H9 (cell line): ENCODE results near the gene HMCN1. TPM values are rescaled to one million over a fixed set of nuclear protein-coding genes. Genes with fewer than 3 reads are reported as not detected.

Experiments used
- DNase-seq: peaks from one replicate; pipeline ENCODE4 v3.0.0-alpha.2; 2017
- H2AFZ ChIP-seq: one replicate; pipeline ENCODE4 v1.6.1; 2013; ENCODE audit warnings: mild to moderate bottlenecking, low read length, control low read depth, moderate library complexity
- H2AK5ac ChIP-seq: 2 replicates; pipeline ENCODE4 v1.6.1; 2013; ENCODE audit warnings: low read length, control low read depth, mixed read lengths; ENCODE audit not compliant: insufficient read length
- H2BK120ac ChIP-seq: one replicate; pipeline ENCODE4 v1.6.1; 2013; ENCODE audit warnings: low read depth, mild to moderate bottlenecking, low read length, control low read depth, inconsistent platforms; ENCODE audit not compliant: poor library complexity, severe bottlenecking
- H2BK12ac ChIP-seq: 2 replicates; pipeline ENCODE4 v1.6.1; 2013; ENCODE audit warnings: low read length, control low read depth, mixed read lengths, low read depth; ENCODE audit not compliant: insufficient read length
- H2BK15ac ChIP-seq: 2 replicates; pipeline ENCODE4 v1.6.1; 2013; ENCODE audit warnings: low read depth, low read length, control low read depth
- H2BK20ac ChIP-seq: one replicate; pipeline ENCODE4 v1.6.1; 2013; ENCODE audit warnings: low read depth, mild to moderate bottlenecking, low read length, control low read depth, inconsistent platforms; ENCODE audit not compliant: poor library complexity, severe bottlenecking
- H2BK5ac ChIP-seq: 2 replicates; pipeline ENCODE4 v1.6.1; 2013; ENCODE audit warnings: low read length, control low read depth, mixed read lengths; ENCODE audit not compliant: insufficient read length
- H3K14ac ChIP-seq: 2 replicates; pipeline ENCODE4 v1.6.1; 2013; ENCODE audit warnings: low read length, control low read depth; ENCODE audit not compliant: insufficient read depth
- H3K18ac ChIP-seq: 2 replicates; pipeline ENCODE4 v1.6.1; 2013; ENCODE audit warnings: low read depth, mild to moderate bottlenecking, mixed read lengths, low read length, control low read depth; ENCODE audit not compliant: insufficient read length
- H3K23ac ChIP-seq: 2 replicates; pipeline ENCODE4 v1.6.1; 2013; ENCODE audit warnings: low read length, control low read depth, mixed read lengths, low read depth; ENCODE audit not compliant: insufficient read length
- H3K23me2 ChIP-seq: 2 replicates; pipeline ENCODE4 v1.6.1; 2013; ENCODE audit warnings: low read depth, mild to moderate bottlenecking, mixed read lengths, low read length, control low read depth; ENCODE audit not compliant: insufficient read length, poor library complexity, severe bottlenecking
- H3K27ac ChIP-seq: 2 replicates; pipeline ENCODE4 v1.5.1; 2013; ENCODE audit warnings: low read length, control low read depth, mixed read lengths, low read depth; ENCODE audit not compliant: insufficient read length
- H3K27me3 ChIP-seq: 2 replicates; pipeline ENCODE4 v1.6.1; 2013; ENCODE audit warnings: low read length, control low read depth, inconsistent platforms; ENCODE audit not compliant: insufficient read depth
- H3K4ac ChIP-seq: 2 replicates; pipeline ENCODE4 v1.6.1; 2013; ENCODE audit warnings: low read depth, mild to moderate bottlenecking, control low read depth, inconsistent platforms, low read length, moderate library complexity
- H3K4me1 ChIP-seq: 2 replicates; pipeline ENCODE4 v1.6.1; 2013; ENCODE audit warnings: low read length, control low read depth, inconsistent platforms; ENCODE audit not compliant: insufficient read depth
- H3K4me2 ChIP-seq: 2 replicates; pipeline ENCODE4 v1.6.1; 2013; ENCODE audit warnings: low read length, control low read depth, mixed read lengths; ENCODE audit not compliant: insufficient read length, insufficient read depth
- H3K56ac ChIP-seq: 2 replicates; pipeline ENCODE4 v1.6.1; 2013; ENCODE audit warnings: low read depth, mild to moderate bottlenecking, mixed read lengths, low read length, control low read depth; ENCODE audit not compliant: insufficient read length
- H3K79me1 ChIP-seq: 2 replicates; pipeline ENCODE4 v1.6.1; 2013; ENCODE audit warnings: low read depth, mild to moderate bottlenecking, moderate library complexity, low read length, control low read depth, inconsistent platforms; ENCODE audit not compliant: insufficient read depth, poor library complexity, severe bottlenecking
- H3K79me2 ChIP-seq: 2 replicates; pipeline ENCODE4 v1.6.1; 2013; ENCODE audit warnings: low read length, control low read depth, inconsistent platforms; ENCODE audit not compliant: insufficient read depth
- H3K9ac ChIP-seq: 2 replicates; pipeline ENCODE4 v1.6.1; 2013; ENCODE audit warnings: low read length, control low read depth, mixed read lengths; ENCODE audit not compliant: insufficient read length; ENCODE audit errors: extremely low read depth
- H3K9me3 ChIP-seq: one replicate; pipeline ENCODE4 v1.6.1; 2013; ENCODE audit warnings: low read depth, low read length, inconsistent platforms; ENCODE audit not compliant: control insufficient read depth
- H3T11ph ChIP-seq: one replicate; pipeline ENCODE4 v1.6.1; 2013; ENCODE audit warnings: mild to moderate bottlenecking, low read length, control low read depth, inconsistent platforms
- H4K20me1 ChIP-seq: one replicate; pipeline ENCODE4 v1.6.1; 2013; ENCODE audit not compliant: control insufficient read depth, insufficient read length, insufficient read depth
- H4K5ac ChIP-seq: 2 replicates; pipeline ENCODE4 v1.6.1; 2013; ENCODE audit warnings: low read depth, mild to moderate bottlenecking, mixed read lengths, low read length, control low read depth; ENCODE audit not compliant: insufficient read length
- H4K8ac ChIP-seq: replicated peaks from 2 replicates; pipeline ENCODE4 v1.6.1; 2013; ENCODE audit warnings: low read length, control low read depth, mixed read lengths, low read depth; ENCODE audit not compliant: insufficient read length
- H4K91ac ChIP-seq: 2 replicates; pipeline ENCODE4 v1.6.1; 2013; ENCODE audit warnings: low read depth, mild to moderate bottlenecking, moderate library complexity, mixed read lengths, low read length, control low read depth; ENCODE audit not compliant: insufficient read length
- H3K27ac Mint-ChIP-seq, 3 experiments: 2 replicates in 2 of 3; 3 replicates in 1 of 3; pipeline ENCODE4 v1.8.0; 2020 to 2021; ENCODE audit warnings: mixed read lengths in 3 of 3, mild to moderate bottlenecking in 1 of 3, moderate library complexity in 1 of 3
- H3K27me3 Mint-ChIP-seq: 2 replicates; pipeline ENCODE4 v1.8.0; 2021; ENCODE audit warnings: low read depth, mild to moderate bottlenecking, moderate library complexity, mixed read lengths
- H3K36me3 Mint-ChIP-seq, 3 experiments: 2 replicates in 2 of 3; 3 replicates in 1 of 3; pipeline ENCODE4 v1.8.0; 2020 to 2021; ENCODE audit warnings: low read depth in 3 of 3, mixed read lengths in 3 of 3; ENCODE audit not compliant: insufficient read depth in 1 of 3
- H3K4me1 Mint-ChIP-seq, 2 experiments: 2 replicates each; pipeline ENCODE4 v1.8.0; 2020; ENCODE audit warnings: mixed read lengths in 2 of 2
- H3K4me3 Mint-ChIP-seq, 2 experiments: 2 replicates in 1 of 2; 3 replicates in 1 of 2; pipeline ENCODE4 v1.8.0; 2020 to 2021; ENCODE audit warnings: mild to moderate bottlenecking in 2 of 2, mixed read lengths in 2 of 2, moderate library complexity in 1 of 2
- H3K9me3 Mint-ChIP-seq, 2 experiments: 2 replicates in 1 of 2; 3 replicates in 1 of 2; pipeline ENCODE4 v1.8.0; 2020; ENCODE audit warnings: mild to moderate bottlenecking in 2 of 2, mixed read lengths in 2 of 2, moderate library complexity in 1 of 2
- WGBS: extraction: QIAGEN DNeasy Blood & Tissue Kit; methylation state at CpG from one replicate; pipeline ENCODE4 v1.1.7; 2013; ENCODE audit warnings: missing lambda C conversion rate, low lambda C conversion rate, mixed read lengths; ENCODE audit not compliant: insufficient read length; ENCODE audit errors: extremely low coverage; 5-methylcytosine and 5-hydroxymethylcytosine counted together
- total RNA-seq: library from RNA; stranded (reverse); gene quantifications from 2 replicates; pipeline ENCODE4 v1.2.1, GENCODE V29; 2021
- TF ChIP-seq, protein P1 (sequence below): fragments of 200-600 bp; sonication (generic); conservative IDR thresholded peaks from 3 replicates; pipeline ENCODE4 v1.8.0; 2021; ENCODE audit warnings: antibody characterized with exemption, mild to moderate bottlenecking

Gene HMCN1
- total RNA-seq, 1 experiment from 2014 or later, result 3.3 TPM

DNA sequence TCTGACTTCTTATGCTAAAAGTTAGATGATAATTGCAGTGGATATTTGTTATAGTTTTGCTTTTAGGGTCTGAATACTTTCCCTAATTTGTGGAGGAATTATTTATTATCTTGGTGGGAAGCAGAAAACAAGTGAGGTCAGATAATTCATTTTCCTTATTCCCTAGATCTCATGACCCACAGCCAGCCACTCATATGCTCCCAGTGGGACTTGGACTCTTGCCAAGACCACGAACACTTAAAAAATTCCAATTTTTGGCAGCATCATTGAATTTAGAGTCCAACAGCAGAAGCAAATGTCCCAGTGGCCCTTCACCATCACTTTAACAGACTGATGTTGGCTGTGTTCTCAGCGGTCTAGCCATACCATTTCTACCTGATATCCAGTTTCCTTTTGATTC lies 204.2 kb downstream of the HMCN1 start:
- no CpG with 5 or more reads among the region's 2 CpGs for WGBS
- Histone ChIP-seq H2BK120ac (no peak overlapping the region), H4K91ac (no peak overlapping the region), H2BK12ac (no peak overlapping the region), H4K5ac (no peak overlapping the region), H3K27me3 (no peaks in the 10 kb centered on the region), H3K27ac (no peak overlapping the region), H3K14ac (no peak overlapping the region), H3K18ac (no peak overlapping the region), H4K8ac (no peak overlapping the region), H3K23ac (no peak overlapping the region), H2AK5ac (no peak overlapping the region), H2BK15ac (no peak overlapping the region), H3K9me3 (no peaks in the 10 kb centered on the region), H2AFZ (no peak overlapping the region), H2BK20ac (no peak overlapping the region), H3K79me1 (no peaks in the 10 kb centered on the region), H3K9ac (no peak overlapping the region), H2BK5ac (no peak overlapping the region), H3K23me2 (no peaks in the 10 kb centered on the region), H3K56ac (no peak overlapping the region), H3K4me2 (no peak overlapping the region), H3T11ph (no peak overlapping the region), H3K79me2 (no peaks in the 10 kb centered on the region), H3K4me1 (peaks cover 2% of the 10 kb centered on the region; the same call in 1 of the 2 replicates), H3K4ac (no peak overlapping the region), H4K20me1 (no peaks in the 10 kb centered on the region)
- DNase-seq, result no peak
- TF ChIP-seq, protein P1, sequence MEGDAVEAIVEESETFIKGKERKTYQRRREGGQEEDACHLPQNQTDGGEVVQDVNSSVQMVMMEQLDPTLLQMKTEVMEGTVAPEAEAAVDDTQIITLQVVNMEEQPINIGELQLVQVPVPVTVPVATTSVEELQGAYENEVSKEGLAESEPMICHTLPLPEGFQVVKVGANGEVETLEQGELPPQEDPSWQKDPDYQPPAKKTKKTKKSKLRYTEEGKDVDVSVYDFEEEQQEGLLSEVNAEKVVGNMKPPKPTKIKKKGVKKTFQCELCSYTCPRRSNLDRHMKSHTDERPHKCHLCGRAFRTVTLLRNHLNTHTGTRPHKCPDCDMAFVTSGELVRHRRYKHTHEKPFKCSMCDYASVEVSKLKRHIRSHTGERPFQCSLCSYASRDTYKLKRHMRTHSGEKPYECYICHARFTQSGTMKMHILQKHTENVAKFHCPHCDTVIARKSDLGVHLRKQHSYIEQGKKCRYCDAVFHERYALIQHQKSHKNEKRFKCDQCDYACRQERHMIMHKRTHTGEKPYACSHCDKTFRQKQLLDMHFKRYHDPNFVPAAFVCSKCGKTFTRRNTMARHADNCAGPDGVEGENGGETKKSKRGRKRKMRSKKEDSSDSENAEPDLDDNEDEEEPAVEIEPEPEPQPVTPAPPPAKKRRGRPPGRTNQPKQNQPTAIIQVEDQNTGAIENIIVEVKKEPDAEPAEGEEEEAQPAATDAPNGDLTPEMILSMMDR, result no peak
- Mint-ChIP-seq H3K4me1 (peaks cover 7 to 21% of the 10 kb centered on the region in 2 experiments), H3K4me3 (no peak overlapping the region), H3K36me3 (peaks cover 12 to 15% (median 14%) of the 10 kb centered on the region in 3 experiments; a peak in 5 of 7 replicates), H3K27ac (peak overlapping the region in 2 of 3 experiments; percentile 20 to 65; a peak in 3 of 7 replicates), H3K9me3 (peaks cover 8 to 14% of the 10 kb centered on the region in 2 experiments; a peak in 4 of 5 replicates), H3K27me3 (no peaks in the 10 kb centered on the region)
